ENCODE measurements around the gene GPHN.
"Not testable (repeated sequence)": the region's sequence is repeated elsewhere in the genome, so short reads cannot be mapped to it uniquely, and the experiment has no call there.

Gene GPHN

DNA sequence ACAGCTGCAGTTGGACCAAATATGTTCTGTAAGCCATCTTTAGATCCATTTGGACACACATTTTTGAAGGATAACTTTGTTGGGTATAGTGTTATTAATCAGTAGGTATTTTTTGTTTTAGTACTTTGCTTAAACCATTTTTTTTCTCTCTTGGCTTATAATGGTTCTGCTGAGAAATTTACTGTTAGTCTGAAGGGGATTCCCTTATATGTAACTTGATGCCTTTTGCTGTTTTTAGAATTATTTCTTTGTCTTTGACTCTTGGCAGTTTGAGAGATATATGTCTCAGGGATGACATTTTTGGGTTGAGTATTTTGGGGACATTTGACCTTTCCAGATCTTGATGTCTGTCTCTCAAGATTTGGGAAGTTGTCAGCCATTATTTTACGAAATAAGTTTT lies 169.8 kb downstream of the GPHN start:
- DNase-seq (ENCODE audit: low read depth): no peak

- no peak for DNase-seq (ENCODE audit: low read depth)
Measured at GRCh38 chr14:66680216-66680615, 172.3 kb downstream of the GPHN start.

- no peak for DNase-seq (ENCODE audit: low read depth)
Measured at GRCh38 chr14:66696326-66696725, 188.4 kb downstream of the GPHN start.

- DNase-seq (ENCODE audit: low read depth): no peak
Measured at GRCh38 chr14:66698503-66698902, 190.6 kb downstream of the GPHN start.

- no peak for DNase-seq (ENCODE audit: low read depth)
Measured at GRCh38 chr14:66701813-66702212, 193.9 kb downstream of the GPHN start.

DNA sequence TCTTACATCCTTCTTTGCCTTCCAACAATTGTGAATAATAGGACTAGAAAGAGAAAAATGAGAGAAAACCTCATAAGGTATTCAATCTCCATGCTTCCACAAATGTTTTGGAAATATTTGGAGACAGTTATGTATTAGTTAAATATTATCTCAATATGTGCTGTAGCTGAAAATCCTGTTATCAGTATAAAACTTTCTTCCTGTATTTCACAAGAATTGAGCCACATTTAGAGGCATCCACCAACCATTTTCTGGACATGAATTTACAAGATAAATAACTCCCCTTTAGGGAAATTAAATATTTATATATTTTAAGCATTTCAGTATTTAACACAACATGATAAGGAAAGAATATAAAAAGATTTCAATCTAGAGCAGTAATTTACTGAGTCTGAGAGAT lies 200.3 kb downstream of the GPHN start:
- DNase-seq (ENCODE audit: low read depth): no peak

- DNase-seq (ENCODE audit: low read depth): peak; percentile 52
Measured at GRCh38 chr14:66709291-66709690, 201.3 kb downstream of the GPHN start.

- not testable (repeated sequence) for DNase-seq (ENCODE audit: low read depth)
Measured at GRCh38 chr14:66714291-66714690, 206.3 kb downstream of the GPHN start.

DNA sequence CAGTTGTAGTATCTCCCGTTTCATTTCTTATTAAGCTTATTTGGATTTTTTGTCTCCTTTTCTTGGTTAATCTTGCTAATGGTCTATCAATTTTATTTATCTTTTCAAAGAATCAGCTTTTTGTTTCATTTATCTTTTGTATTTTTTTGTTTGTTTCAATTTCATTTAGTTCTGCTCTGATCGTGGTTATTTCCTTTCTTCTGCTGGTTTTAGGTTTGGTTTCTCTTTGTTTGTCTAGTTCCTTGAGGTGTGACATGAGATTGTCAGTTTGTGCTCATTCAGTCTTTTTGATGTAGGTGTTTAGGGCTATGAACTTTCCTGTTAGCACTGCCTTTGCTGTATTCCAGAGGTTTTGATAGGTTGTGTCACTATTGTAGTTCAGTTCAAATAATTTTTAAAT lies 207.4 kb downstream of the GPHN start:
- DNase-seq (ENCODE audit: low read depth): not testable (repeated sequence)

- no peak for DNase-seq (ENCODE audit: low read depth)
Measured at GRCh38 chr14:66716227-66716626, 208.3 kb downstream of the GPHN start.

DNA sequence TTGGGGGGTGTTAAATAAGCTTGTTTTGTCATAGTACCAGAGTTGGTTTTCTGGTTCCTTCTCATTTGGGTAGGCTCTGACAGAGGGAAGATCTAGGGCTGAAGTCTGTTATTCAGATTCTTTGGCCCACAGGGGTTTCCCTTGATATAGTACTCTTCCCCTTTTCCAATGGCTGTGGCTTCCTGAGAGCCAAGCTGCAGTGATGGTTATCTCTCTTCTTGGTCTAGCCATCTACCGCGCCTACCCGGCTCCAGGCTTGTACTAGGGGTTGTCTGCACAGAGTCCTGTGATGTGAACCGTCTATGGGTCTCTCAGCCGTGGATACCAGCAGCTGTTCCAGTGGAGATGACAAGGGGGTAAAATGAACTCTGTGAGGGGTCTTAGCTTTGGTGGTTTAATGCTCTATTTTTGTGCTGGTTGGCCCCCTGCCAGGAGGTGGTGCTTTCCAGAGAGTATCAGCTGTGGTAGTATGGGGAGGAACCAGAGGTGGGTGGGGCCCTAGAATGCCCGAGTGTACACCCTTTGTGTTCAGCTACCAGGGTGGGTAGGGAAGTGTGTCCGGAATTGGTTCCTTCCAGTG lies 209.7 kb downstream of the GPHN start:
- DNase-seq (ENCODE audit: low read depth): no peak

DNA sequence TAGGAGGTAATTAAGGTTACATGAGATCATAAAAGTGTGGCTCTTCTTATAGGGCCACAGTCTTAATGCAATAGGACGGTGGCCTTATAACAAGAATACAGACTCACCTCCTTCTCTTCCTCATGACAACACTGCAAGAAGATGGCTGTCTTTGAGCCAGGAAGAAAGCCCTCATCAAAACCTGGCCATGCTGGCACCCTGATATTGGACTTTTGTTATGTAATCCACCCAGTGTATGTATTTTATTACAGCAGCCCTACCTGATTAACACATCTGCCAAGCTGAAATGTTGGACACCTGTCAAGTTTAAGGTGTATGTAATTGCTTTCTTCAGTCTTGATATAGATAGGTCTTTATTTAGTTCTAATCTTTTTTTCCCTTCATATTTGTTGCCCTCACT lies 217.0 kb downstream of the GPHN start:
- DNase-seq (ENCODE audit: low read depth): no peak

DNA sequence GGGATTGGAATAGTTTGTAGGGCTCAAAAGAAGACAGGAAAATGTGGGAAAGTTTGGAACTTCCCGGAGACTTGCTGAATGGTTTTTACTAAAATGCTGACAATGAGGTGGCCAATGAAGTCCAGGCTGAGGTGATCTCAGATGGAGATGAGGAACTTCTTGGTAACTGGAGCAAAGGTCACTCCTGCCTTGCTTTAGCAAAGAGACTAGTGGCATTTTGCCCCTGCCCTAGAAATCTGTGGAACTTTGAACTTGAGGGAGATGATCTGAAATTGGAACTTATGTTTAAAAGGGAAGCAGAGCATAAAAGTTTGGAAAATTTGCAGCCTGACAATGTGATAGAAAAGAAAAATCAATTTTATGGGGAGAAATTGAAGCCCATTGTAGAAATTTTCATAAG lies 223.4 kb downstream of the GPHN start:
- not testable (repeated sequence) for DNase-seq (ENCODE audit: low read depth)

- no peak for DNase-seq (ENCODE audit: low read depth)
Measured at GRCh38 chr14:66735853-66736252, 227.9 kb downstream of the GPHN start.

- DNase-seq (ENCODE audit: low read depth): no peak
Measured at GRCh38 chr14:66739826-66740225, 231.9 kb downstream of the GPHN start.

- no peak for DNase-seq (ENCODE audit: low read depth)
Measured at GRCh38 chr14:66745078-66745477, 237.1 kb downstream of the GPHN start.

GRCh38 chr14:66746316-66747006 lies 238.5 kb downstream of the GPHN start:
- DNase-seq (ENCODE audit: low read depth): peak; percentile 68

DNA sequence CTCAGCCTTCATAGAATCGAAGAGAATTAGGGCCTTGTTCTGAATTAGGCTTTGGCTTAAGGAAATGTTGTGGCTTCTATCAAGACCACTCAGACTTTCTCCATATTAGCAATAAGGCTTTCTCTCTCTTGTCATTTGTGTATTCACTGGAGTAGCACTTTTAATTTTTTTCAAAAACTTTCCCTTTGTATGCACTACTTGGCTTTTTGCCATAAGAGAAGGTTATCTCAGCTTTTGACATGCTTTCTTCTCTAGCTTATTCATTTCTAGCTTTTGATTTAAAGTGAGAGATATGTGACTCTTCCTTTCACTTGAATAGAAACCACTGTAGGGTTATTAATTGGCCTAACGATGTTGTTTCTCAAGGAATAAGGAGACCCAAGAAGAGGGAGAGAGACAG lies 244.2 kb downstream of the GPHN start:
- no peak for DNase-seq (ENCODE audit: low read depth)

- DNase-seq (ENCODE audit: low read depth): no peak
Measured at GRCh38 chr14:66758031-66758613, 250.2 kb downstream of the GPHN start.

DNA sequence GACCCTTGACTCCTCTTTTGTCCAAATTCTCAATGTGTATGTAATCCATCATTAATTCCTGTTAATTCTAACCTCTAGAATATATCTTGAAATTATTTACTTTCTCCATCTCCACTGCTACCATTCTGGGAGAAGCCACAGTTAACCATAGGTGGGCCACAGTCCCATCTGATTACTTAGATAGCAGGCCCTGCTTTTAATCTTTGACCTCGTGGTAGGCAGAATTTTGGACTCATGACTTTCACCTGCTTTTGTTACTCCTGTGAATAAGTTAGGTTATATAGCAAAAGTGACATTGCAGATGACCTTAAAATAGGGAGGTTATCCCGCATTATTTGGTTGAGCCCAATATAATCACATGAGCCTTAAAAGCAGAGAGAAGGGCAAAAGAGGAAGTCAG lies 264.2 kb downstream of the GPHN start:
- no peak for DNase-seq (ENCODE audit: low read depth)

GRCh38 chr14:66782853-66783252 lies 274.9 kb downstream of the GPHN start:
- DNase-seq (ENCODE audit: low read depth): no peak

GRCh38 chr14:66790101-66790500 lies 282.2 kb downstream of the GPHN start:
- no peak for DNase-seq (ENCODE audit: low read depth)

GRCh38 chr14:66802962-66803361 lies 295.0 kb downstream of the GPHN start:
- DNase-seq (ENCODE audit: low read depth): no peak

DNA sequence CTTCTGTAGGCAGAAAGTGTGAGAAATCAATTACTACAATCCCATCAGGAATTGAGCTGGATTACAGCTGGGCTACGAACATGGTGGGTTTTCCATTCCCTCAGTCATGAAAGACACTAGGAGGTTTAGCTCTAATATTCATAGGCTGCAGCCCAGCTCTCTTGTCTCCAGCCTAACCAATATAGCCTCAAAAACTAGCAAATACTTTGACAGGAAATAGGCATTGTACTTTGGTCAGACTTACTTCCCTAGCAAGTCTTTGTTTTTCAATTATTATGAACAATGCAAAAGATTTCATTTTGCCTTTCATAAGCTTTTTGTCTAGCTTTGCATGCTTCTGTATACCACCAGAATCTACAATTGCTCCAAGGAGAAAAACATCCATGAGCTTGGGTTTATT lies 296.2 kb downstream of the GPHN start:
- no peak for DNase-seq (ENCODE audit: low read depth)
